GM23248 (cell line): ENCODE data around the gene SGMS1.

Experiments used
- EZH2 ChIP-seq: fragments of 200-600 bp; sonication (generic); IDR thresholded peaks from 2 replicates; pipeline ENCODE4 v1.6.1; 2018; ENCODE audit warnings: antibody characterized with exemption, mild to moderate bottlenecking; ENCODE audit not compliant: insufficient read depth, poor library complexity, severe bottlenecking
- EZH2phosphoT487 ChIP-seq: fragments of 200-600 bp; sonication (generic); IDR thresholded peaks from 2 replicates; pipeline ENCODE4 v1.6.1; 2018; ENCODE audit warnings: antibody characterized with exemption, moderate library complexity, mild to moderate bottlenecking, low read depth; ENCODE audit not compliant: insufficient read depth

- TF ChIP-seq EZH2 (no peak), EZH2phosphoT487 (no peak)
Measured at GRCh38 chr10:50286996-50287803, 336.6 kb downstream of the SGMS1 start.
